ENCODE data around the gene ST7.

GRCh38 chr7:117094457-117094856 is 141.2 kb downstream of the ST7 start:
- TF ChIP-seq ZFP3 (CRISPR knock-in tag; IDR thresholded peaks at IDR 0.05) (no peak), TCF4 (CRISPR knock-in tag; IDR thresholded peaks at IDR 0.05; ENCODE audit: borderline replicate concordance) (no peak), PATZ1 (CRISPR knock-in tag; IDR thresholded peaks at IDR 0.05; ENCODE audit: borderline replicate concordance) (no peak), BACH2 (CRISPR knock-in tag; IDR thresholded peaks at IDR 0.05; ENCODE audit: borderline replicate concordance) (no peak), ZC3H10 (CRISPR knock-in tag; IDR thresholded peaks at IDR 0.05) (no peak), CSDC2 (CRISPR knock-in tag; IDR thresholded peaks at IDR 0.05) (no peak), CREB5 (CRISPR knock-in tag; IDR thresholded peaks at IDR 0.05; ENCODE audit: low read depth) (no peak), POU6F1 (CRISPR knock-in tag; IDR thresholded peaks at IDR 0.05; ENCODE audit: borderline replicate concordance, low read depth) (no peak)

All from SK-N-SH treated with all-trans-retinoic acid at 6 μM for 48 hours (cell line).